HL-60 (cell line): ENCODE data around the gene TRIM23.

ENCODE experiments used
- DNase-seq, 2 experiments: peaks; one replicate each; pipeline ENCODE4 v3.0.0-alpha.2; 2010 to 2020; ENCODE audit warnings: low read depth in 1 of 2, low spot score in 1 of 2
- H3K27ac ChIP-seq: fragments of 250-450 bp; sonication (Bioruptor Pico); replicated peaks from 2 replicates; pipeline ENCODE4 v1.5.1; 2020; ENCODE audit warnings: mild to moderate bottlenecking, moderate library complexity
- H3K27me3 ChIP-seq: fragments of 250-450 bp; sonication (Bioruptor Pico); 2 replicates; pipeline ENCODE4 v1.5.1; 2021; ENCODE audit warnings: mild to moderate bottlenecking, moderate library complexity; ENCODE audit not compliant: insufficient read depth, poor library complexity, severe bottlenecking
- H3K4me3 ChIP-seq: replicated peaks from 2 replicates; pipeline ENCODE4 v1.5.1; 2011; ENCODE audit warnings: mild to moderate bottlenecking, control low read depth, low read length; ENCODE audit not compliant: insufficient read depth
- GABPA ChIP-seq: IDR thresholded peaks from 2 replicates; pipeline ENCODE4 v1.6.1; 2012; ENCODE audit warnings: low read depth
- POLR2AphosphoS5 ChIP-seq: IDR thresholded peaks from 2 replicates; pipeline ENCODE4 v1.6.1; 2012; ENCODE audit warnings: low read depth
- SPI1 ChIP-seq: IDR thresholded peaks from 2 replicates; pipeline ENCODE4 v1.6.1; 2012; ENCODE audit warnings: low read depth, mild to moderate bottlenecking, borderline replicate concordance
- TF ChIP-seq, protein P1 (sequence below): IDR thresholded peaks from 2 replicates; pipeline ENCODE4 v1.6.1; 2012; ENCODE audit warnings: low read depth; ENCODE audit not compliant: insufficient replicate concordance
- TF ChIP-seq, protein P2 (sequence below): IDR thresholded peaks from one replicate; pipeline ENCODE4 v1.5.1; 2011; ENCODE audit warnings: low read length, control low read depth, inconsistent platforms; ENCODE audit not compliant: insufficient read depth

Gene TRIM23

DNA sequence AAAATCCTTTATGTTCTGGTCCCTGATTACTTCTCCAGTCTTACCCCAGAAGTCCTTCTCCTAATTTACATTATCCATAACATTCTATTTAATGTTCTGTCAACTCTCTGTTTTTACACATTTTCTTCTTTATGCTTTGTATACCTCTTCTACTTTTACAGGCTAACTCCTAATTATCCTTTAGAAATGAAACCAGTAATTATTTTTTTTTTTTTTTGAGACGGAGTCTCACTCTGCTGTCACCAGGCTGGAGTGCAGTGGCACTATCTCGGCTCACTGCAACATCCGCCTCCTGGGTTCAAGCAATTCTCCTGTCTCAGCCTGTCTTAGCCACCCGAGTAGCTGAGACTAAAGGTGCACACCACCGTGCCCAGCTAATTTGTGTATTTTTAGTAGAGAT, 70.2 kb downstream of the TRIM23 start:
- no peak overlapping the region for H3K4me3 ChIP-seq
- H3K27ac ChIP-seq: no peak overlapping the region
- no peaks in the 10 kb centered on the region for H3K27me3 ChIP-seq
- DNase-seq: no peak
- TF ChIP-seq, protein P1, sequence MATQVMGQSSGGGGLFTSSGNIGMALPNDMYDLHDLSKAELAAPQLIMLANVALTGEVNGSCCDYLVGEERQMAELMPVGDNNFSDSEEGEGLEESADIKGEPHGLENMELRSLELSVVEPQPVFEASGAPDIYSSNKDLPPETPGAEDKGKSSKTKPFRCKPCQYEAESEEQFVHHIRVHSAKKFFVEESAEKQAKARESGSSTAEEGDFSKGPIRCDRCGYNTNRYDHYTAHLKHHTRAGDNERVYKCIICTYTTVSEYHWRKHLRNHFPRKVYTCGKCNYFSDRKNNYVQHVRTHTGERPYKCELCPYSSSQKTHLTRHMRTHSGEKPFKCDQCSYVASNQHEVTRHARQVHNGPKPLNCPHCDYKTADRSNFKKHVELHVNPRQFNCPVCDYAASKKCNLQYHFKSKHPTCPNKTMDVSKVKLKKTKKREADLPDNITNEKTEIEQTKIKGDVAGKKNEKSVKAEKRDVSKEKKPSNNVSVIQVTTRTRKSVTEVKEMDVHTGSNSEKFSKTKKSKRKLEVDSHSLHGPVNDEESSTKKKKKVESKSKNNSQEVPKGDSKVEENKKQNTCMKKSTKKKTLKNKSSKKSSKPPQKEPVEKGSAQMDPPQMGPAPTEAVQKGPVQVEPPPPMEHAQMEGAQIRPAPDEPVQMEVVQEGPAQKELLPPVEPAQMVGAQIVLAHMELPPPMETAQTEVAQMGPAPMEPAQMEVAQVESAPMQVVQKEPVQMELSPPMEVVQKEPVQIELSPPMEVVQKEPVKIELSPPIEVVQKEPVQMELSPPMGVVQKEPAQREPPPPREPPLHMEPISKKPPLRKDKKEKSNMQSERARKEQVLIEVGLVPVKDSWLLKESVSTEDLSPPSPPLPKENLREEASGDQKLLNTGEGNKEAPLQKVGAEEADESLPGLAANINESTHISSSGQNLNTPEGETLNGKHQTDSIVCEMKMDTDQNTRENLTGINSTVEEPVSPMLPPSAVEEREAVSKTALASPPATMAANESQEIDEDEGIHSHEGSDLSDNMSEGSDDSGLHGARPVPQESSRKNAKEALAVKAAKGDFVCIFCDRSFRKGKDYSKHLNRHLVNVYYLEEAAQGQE: no peak
- TF ChIP-seq, protein P2, sequence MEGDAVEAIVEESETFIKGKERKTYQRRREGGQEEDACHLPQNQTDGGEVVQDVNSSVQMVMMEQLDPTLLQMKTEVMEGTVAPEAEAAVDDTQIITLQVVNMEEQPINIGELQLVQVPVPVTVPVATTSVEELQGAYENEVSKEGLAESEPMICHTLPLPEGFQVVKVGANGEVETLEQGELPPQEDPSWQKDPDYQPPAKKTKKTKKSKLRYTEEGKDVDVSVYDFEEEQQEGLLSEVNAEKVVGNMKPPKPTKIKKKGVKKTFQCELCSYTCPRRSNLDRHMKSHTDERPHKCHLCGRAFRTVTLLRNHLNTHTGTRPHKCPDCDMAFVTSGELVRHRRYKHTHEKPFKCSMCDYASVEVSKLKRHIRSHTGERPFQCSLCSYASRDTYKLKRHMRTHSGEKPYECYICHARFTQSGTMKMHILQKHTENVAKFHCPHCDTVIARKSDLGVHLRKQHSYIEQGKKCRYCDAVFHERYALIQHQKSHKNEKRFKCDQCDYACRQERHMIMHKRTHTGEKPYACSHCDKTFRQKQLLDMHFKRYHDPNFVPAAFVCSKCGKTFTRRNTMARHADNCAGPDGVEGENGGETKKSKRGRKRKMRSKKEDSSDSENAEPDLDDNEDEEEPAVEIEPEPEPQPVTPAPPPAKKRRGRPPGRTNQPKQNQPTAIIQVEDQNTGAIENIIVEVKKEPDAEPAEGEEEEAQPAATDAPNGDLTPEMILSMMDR: no peak
- TF ChIP-seq POLR2AphosphoS5 (no peak), SPI1 (no peak), GABPA (no peak)

DNA sequence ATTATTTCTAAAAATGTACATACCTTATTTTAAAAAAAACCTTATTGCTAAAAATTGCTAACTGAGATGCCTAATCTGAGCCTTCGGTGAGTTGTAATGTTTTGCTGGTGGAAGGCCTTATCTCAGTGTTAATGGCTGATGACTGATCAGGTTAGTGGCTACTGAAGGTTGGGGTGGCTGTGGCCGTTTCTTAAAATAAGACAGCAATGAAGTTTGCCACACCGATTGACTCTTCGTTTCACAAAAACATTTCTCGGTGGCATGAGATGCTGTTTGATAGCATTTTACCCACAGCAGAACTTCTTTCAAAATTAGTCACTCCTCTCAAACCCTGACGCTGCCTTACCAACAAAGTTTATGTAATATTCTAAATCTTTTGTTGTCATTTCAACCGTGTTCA, 75.9 kb downstream of the TRIM23 start:
- no peaks in the 10 kb centered on the region for H3K27me3 ChIP-seq
- no peak overlapping the region for H3K4me3 ChIP-seq
- DNase-seq: no peak
- no peak overlapping the region for H3K27ac ChIP-seq
- TF ChIP-seq, protein P2: no peak
- TF ChIP-seq GABPA (no peak), POLR2AphosphoS5 (no peak), SPI1 (no peak)
- TF ChIP-seq, protein P1: no peak

DNA sequence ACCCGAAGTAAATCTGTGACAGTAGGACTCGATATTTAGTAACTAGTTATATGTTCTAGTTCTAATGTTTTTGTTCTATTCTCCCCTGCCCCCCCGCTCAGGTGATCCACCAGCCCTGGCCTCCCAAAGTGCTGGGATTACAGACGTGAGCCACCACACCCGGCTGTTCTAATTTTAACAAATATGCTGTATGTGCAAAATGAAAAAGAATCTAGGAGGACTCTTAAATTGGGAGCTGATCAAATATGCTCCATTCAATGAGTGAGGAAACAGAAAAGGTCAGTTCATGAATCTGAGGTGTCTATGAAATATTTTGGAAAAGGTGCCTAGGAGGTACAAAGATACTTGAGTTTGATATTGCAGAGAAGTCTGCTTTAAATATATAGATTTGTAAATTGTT, 78.0 kb downstream of the TRIM23 start:
- H3K27me3 ChIP-seq: no peaks in the 10 kb centered on the region
- H3K27ac ChIP-seq: no peak overlapping the region
- TF ChIP-seq GABPA (no peak), POLR2AphosphoS5 (no peak), SPI1 (no peak)
- TF ChIP-seq, protein P1: no peak
- TF ChIP-seq, protein P2: no peak
- no peak overlapping the region for H3K4me3 ChIP-seq
- DNase-seq: no peak
